GM12878 (cell line): ENCODE measurements around the gene CHP2. TPM values are rescaled to one million over a fixed set of nuclear protein-coding genes. Genes with fewer than 3 reads are reported as not detected.

ENCODE experiments used
- ATAC-seq: fragments of 200-7000 bp; cut with Tn5 transposase; 3 replicates; pipeline ENCODE4 v1.9.1; 2020; ENCODE audit warnings: mild to moderate bottlenecking, moderate library complexity
- BruUV-seq: library from RNA; stranded (reverse); fragments of 400-500 nt; replicated peaks from 2 replicates; lab custom pipeline; 2021; lab: Mats Ljungman, UMichigan
- CTCF ChIA-PET: fragments of 300-600 bp; sonication (Branson Sonifier 250); formaldehyde crosslinking; extraction: SDS; loops from one replicate; lab custom pipeline; 2021; ENCODE audit warnings: inconsistent platforms; lab: Yijun Ruan, JAX
- POLR2A ChIA-PET: fragments of 350-600 bp; formaldehyde crosslinking; extraction: SDS; loops from one replicate; lab custom pipeline; 2021; ENCODE audit warnings: inconsistent platforms; lab: Charles Lee
- RAD21 ChIA-PET: fragments of 300-600 bp; sonication (Branson Sonifier 250); formaldehyde crosslinking; loops from one replicate; lab custom pipeline; 2023; ENCODE audit warnings: antibody characterized with exemption; ENCODE audit not compliant: unreplicated experiment; lab: Charles Lee
- SMC1A ChIA-PET: fragments of 300-600 bp; sonication (Branson Sonifier 250); formaldehyde crosslinking; loops from one replicate; lab custom pipeline; 2023; ENCODE audit not compliant: unreplicated experiment, uncharacterized antibody; lab: Charles Lee
- DNase-seq: peaks from one replicate; pipeline ENCODE4 v3.0.0-alpha.2; 2011; ENCODE audit warnings: low read depth, low spot score
- FAIRE-seq: peaks from 3 replicates; lab custom pipeline; 2011; peaks lifted over from hg19 to GRCh38; lab: Jason Lieb, UNC
- H2AFZ ChIP-seq: 2 replicates; pipeline ENCODE4 v1.6.0; 2011; ENCODE audit warnings: low read depth, low read length, control low read depth; ENCODE audit not compliant: control insufficient read depth
- H3K27ac ChIP-seq: 2 replicates; pipeline ENCODE4 v1.5.1; 2011; ENCODE audit warnings: control low read depth; ENCODE audit not compliant: control insufficient read depth, insufficient read depth
- H3K27me3 ChIP-seq, 2 experiments: replicated peaks in 1 of 2; 2 replicates each; pipeline versions ENCODE4 v1.6.0 to v1.6.1; 2011; ENCODE audit warnings: low read length in 1 of 2; ENCODE audit not compliant: control insufficient read depth in 2 of 2, insufficient read depth in 2 of 2
- H3K36me3 ChIP-seq, 2 experiments: 2 replicates each; pipeline ENCODE4 v1.5.1; 2011; ENCODE audit warnings: low read length in 1 of 2; ENCODE audit not compliant: control insufficient read depth in 2 of 2, insufficient read depth in 2 of 2
- H3K4me1 ChIP-seq: 2 replicates; pipeline ENCODE4 v1.6.1; 2011; ENCODE audit warnings: mild to moderate bottlenecking, low read length, moderate library complexity, mixed read lengths; ENCODE audit not compliant: control insufficient read depth, insufficient read depth
- H3K4me2 ChIP-seq: 2 replicates; pipeline ENCODE4 v1.6.0; 2011; ENCODE audit warnings: control low read depth; ENCODE audit not compliant: control insufficient read depth, insufficient read depth
- H3K4me3 ChIP-seq: fragments of 200-600 bp; sonication (generic); 2 replicates; pipeline ENCODE4 v1.5.1; 2016
- H3K79me2 ChIP-seq: 2 replicates; pipeline ENCODE4 v1.6.0; 2011; ENCODE audit warnings: low read length; ENCODE audit not compliant: control insufficient read depth, insufficient read depth
- H3K9ac ChIP-seq: 2 replicates; pipeline ENCODE4 v1.8.0; 2011; ENCODE audit warnings: low read length, control low read depth, mixed read lengths; ENCODE audit not compliant: control insufficient read depth, insufficient read depth
- H3K9me3 ChIP-seq: replicated peaks from 3 replicates; pipeline ENCODE4 v1.5.1; 2011; ENCODE audit warnings: mild to moderate bottlenecking, low read length; ENCODE audit not compliant: control insufficient read depth, insufficient read depth
- H4K20me1 ChIP-seq: 2 replicates; pipeline ENCODE4 v1.6.0; 2011; ENCODE audit not compliant: control insufficient read depth, insufficient read depth
- CBFB ChIP-seq: IDR thresholded peaks from 2 replicates; pipeline ENCODE4 v1.6.1; 2016; ENCODE audit warnings: antibody characterized with exemption, low read depth
- CHD1 ChIP-seq: IDR thresholded peaks from 2 replicates; pipeline ENCODE4 v1.6.1; 2012; ENCODE audit warnings: low read depth, low read length, improper control_type of control experiment
- CREM ChIP-seq: IDR thresholded peaks from 2 replicates; pipeline ENCODE4 v1.6.1; 2014; ENCODE audit warnings: antibody characterized with exemption, low read depth
- IKZF2 ChIP-seq, 2 experiments: fragments of 450-650 bp; IDR thresholded peaks; 2 replicates each; pipeline ENCODE4 v1.6.1; 2017; ENCODE audit warnings: mild to moderate bottlenecking in 2 of 2, moderate library complexity in 2 of 2
- KDM1A ChIP-seq: fragments of 200-600 bp; sonication (generic); IDR thresholded peaks from 2 replicates; pipeline ENCODE4 v1.6.1; 2016; ENCODE audit warnings: borderline replicate concordance
- MYC ChIP-seq: IDR thresholded peaks from 2 replicates; pipeline ENCODE4 v1.6.1; 2011; ENCODE audit warnings: mild to moderate bottlenecking, low read length, moderate library complexity, inconsistent platforms; ENCODE audit not compliant: insufficient read depth, insufficient replicate concordance, insufficient read length, severe bottlenecking
- NFIC ChIP-seq: IDR thresholded peaks from 2 replicates; pipeline ENCODE4 v1.6.1; 2012; ENCODE audit warnings: low read depth, mild to moderate bottlenecking, inconsistent platforms, low read length, moderate library complexity
- NFYB ChIP-seq: IDR thresholded peaks from 2 replicates; pipeline ENCODE4 v1.6.1; 2011; ENCODE audit warnings: low read depth, mild to moderate bottlenecking, low read length, improper control_type of control experiment, moderate library complexity; ENCODE audit not compliant: insufficient read depth
- NR2F1 ChIP-seq: fragments of 450-650 bp; conservative IDR thresholded peaks from 2 replicates; pipeline ENCODE4 v1.6.1; 2017; ENCODE audit warnings: mild to moderate bottlenecking
- NRF1 ChIP-seq: conservative IDR thresholded peaks from 2 replicates; pipeline ENCODE4 v1.6.1; 2011; ENCODE audit warnings: mild to moderate bottlenecking, low read depth, low read length, improper control_type of control experiment
- POLR2AphosphoS2 ChIP-seq: IDR thresholded peaks from 2 replicates; pipeline ENCODE4 v1.6.1; 2011; ENCODE audit warnings: low read depth, mild to moderate bottlenecking, low read length, improper control_type of control experiment, moderate library complexity
- POLR2AphosphoS5 ChIP-seq: IDR thresholded peaks from 2 replicates; pipeline ENCODE4 v1.6.1; 2011; ENCODE audit warnings: mild to moderate bottlenecking, low read length, inconsistent platforms
- RAD51 ChIP-seq: fragments of 450-650 bp; IDR thresholded peaks from 2 replicates; pipeline ENCODE4 v1.6.1; 2016; ENCODE audit warnings: moderate library complexity, mild to moderate bottlenecking, inconsistent platforms
- RB1 ChIP-seq: fragments of 450-650 bp; formaldehyde crosslinking; IDR thresholded peaks from 2 replicates; pipeline ENCODE4 v1.6.1; 2017; ENCODE audit warnings: mild to moderate bottlenecking, borderline replicate concordance
- RCOR1 ChIP-seq: conservative IDR thresholded peaks from 2 replicates; pipeline ENCODE4 v1.6.1; 2012; ENCODE audit warnings: low read depth, low read length, improper control_type of control experiment
- SPI1 ChIP-seq: IDR thresholded peaks from 2 replicates; pipeline ENCODE4 v1.6.1; 2011; ENCODE audit warnings: low read depth, mild to moderate bottlenecking, low read length, moderate library complexity, borderline replicate concordance; ENCODE audit not compliant: insufficient read depth
- TCF3 ChIP-seq: IDR thresholded peaks from 2 replicates; pipeline ENCODE4 v1.6.1; 2012; ENCODE audit warnings: low read depth, mild to moderate bottlenecking, low read length, borderline replicate concordance; ENCODE audit not compliant: insufficient read depth
- ZNF622 ChIP-seq: fragments of 450-650 bp; IDR thresholded peaks from 2 replicates; pipeline ENCODE4 v1.6.1; 2017; ENCODE audit warnings: mild to moderate bottlenecking, inconsistent platforms
- WGBS: methylation state at CpG from one replicate; pipeline ENCODE4 v1.1.6; 2016; ENCODE audit warnings: low lambda C conversion rate; ENCODE audit not compliant: insufficient replicate concordance, insufficient coverage; ENCODE audit errors: missing lambda C conversion rate; 5-methylcytosine and 5-hydroxymethylcytosine counted together
- in situ Hi-C: fragments of 300-500 bp; cut with MboI; formaldehyde crosslinking; loops from 9 replicates; pipeline ENCODE4 v1.14.3; 2018; ENCODE audit warnings: mixed read lengths
- intact Hi-C: fragments of 100-400 bp; cut with micrococcal nuclease; formaldehyde crosslinking; loops from one replicate; pipeline ENCODE4 v1.14.2; 2022; ENCODE audit not compliant: unreplicated experiment
- polyA plus RNA-seq, 11 experiments: library from polyadenylated mRNA; depleted of rRNA in 4 of 11; unstranded in 6 of 11; stranded (reverse) in 5 of 11; fragments of >200 nt; fragmentation: Nextera tagmentation in 4 of 11; fragmentation: Illumina TruSeq in 1 of 11; extraction: Ambion mirVana in 4 of 11; extraction: Trizol in 1 of 11; gene quantifications; 1 replicate in 1 of 11; 2 replicates in 10 of 11; pipeline versions ENCODE4 v1.2.1 to v1.2.3, GENCODE V29; 2011 to 2016; ENCODE audit warnings: inconsistent platforms in 2 of 11, missing spikeins in 2 of 11, low read depth in 1 of 11
- total RNA-seq, 4 experiments: library from RNA; depleted of rRNA in 3 of 4; stranded (reverse); fragments of >200 nt in 3 of 4; fragmentation: Illumina TruSeq in 1 of 4; extraction: Trizol in 1 of 4; gene quantifications; 2 replicates each; pipeline versions ENCODE4 v1.2.1 to v1.2.3, GENCODE V29; 2013 to 2021
- TF ChIP-seq, protein P1 (sequence below): fragments of 450-650 bp; IDR thresholded peaks from 2 replicates; pipeline ENCODE4 v1.6.1; 2014; ENCODE audit warnings: mild to moderate bottlenecking
- TF ChIP-seq, protein P2 (sequence below): fragments of 450-650 bp; IDR thresholded peaks from 2 replicates; pipeline ENCODE4 v1.6.1; 2018; ENCODE audit warnings: mild to moderate bottlenecking, low read depth, moderate library complexity; ENCODE audit not compliant: partially characterized antibody

CHP2 gene
- total and polyA plus RNA-seq, 10 of the 15 experiments (the other 5 are each of a cell fraction or from before 2014, with no cell fraction given): not detected

DNA sequence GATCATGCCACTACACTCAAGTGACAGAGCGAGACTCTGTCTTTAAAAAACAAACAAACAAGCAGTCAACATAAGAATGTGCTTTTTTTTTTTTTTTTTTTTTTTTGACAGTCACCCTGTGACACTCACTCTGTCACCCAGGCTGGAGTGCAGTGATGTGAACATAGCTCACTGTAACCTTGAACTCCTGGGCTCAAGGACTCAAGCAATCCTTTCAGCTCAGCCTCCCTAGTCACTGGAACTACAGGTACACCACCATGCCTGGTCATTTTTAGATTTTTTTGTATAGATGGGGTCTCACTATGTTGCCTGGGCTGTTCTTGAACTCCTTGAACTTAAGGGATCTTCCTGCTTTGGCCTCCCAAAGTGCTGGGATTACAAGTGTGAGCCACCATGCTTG is 15.3 kb upstream of the CHP2 start:
- H3K4me3 ChIP-seq: no peak overlapping the region
- ChIA-PET RAD21 (no interaction called here), SMC1A (no interaction called here), CTCF (no interaction called here), POLR2A (no interaction called here)
- no peak overlapping the region for H3K4me2 ChIP-seq
- no peak overlapping the region for H3K9ac ChIP-seq
- intact Hi-C loops (loop anchor here (5.0 kb wide), 1 partner anchor 513 kb away; no protein-coding TSS in a partner anchor), in situ Hi-C loops (loop anchor here (5.0 to 10.0 kb wide), 2 partner anchors 52 to 515 kb away; partner anchors contain the start of gene CACNG3)
- no peaks in the 10 kb centered on the region for H3K9me3 ChIP-seq
- BruUV-seq: no TSS peak
- H2AFZ ChIP-seq: no peak overlapping the region
- 0% methylated on average over 1 of the region's 1 CpG for WGBS
- H3K27ac ChIP-seq: no peak overlapping the region
- no peak for FAIRE-seq
- H3K36me3 ChIP-seq: no peaks in the 10 kb centered on the region
- ATAC-seq: no peak
- DNase-seq: no peak
- TF ChIP-seq RAD51 (no peak), POLR2AphosphoS2 (no peak), IKZF2 (IDR thresholded peaks at IDR 0.05) (no peak), CHD1 (no peak), POLR2AphosphoS5 (no peak), KDM1A (no peak), TCF3 (no peak), RCOR1 (no peak), NFIC (no peak), NR2F1 (no peak), RB1 (no peak), CBFB (no peak), ZNF622 (no peak), MYC (no peak), NFYB (no peak), SPI1 (no peak), NRF1 (no peak), CREM (no peak)
- TF ChIP-seq, protein P1, sequence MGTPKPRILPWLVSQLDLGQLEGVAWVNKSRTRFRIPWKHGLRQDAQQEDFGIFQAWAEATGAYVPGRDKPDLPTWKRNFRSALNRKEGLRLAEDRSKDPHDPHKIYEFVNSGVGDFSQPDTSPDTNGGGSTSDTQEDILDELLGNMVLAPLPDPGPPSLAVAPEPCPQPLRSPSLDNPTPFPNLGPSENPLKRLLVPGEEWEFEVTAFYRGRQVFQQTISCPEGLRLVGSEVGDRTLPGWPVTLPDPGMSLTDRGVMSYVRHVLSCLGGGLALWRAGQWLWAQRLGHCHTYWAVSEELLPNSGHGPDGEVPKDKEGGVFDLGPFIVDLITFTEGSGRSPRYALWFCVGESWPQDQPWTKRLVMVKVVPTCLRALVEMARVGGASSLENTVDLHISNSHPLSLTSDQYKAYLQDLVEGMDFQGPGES: no peak
- TF ChIP-seq, protein P2, sequence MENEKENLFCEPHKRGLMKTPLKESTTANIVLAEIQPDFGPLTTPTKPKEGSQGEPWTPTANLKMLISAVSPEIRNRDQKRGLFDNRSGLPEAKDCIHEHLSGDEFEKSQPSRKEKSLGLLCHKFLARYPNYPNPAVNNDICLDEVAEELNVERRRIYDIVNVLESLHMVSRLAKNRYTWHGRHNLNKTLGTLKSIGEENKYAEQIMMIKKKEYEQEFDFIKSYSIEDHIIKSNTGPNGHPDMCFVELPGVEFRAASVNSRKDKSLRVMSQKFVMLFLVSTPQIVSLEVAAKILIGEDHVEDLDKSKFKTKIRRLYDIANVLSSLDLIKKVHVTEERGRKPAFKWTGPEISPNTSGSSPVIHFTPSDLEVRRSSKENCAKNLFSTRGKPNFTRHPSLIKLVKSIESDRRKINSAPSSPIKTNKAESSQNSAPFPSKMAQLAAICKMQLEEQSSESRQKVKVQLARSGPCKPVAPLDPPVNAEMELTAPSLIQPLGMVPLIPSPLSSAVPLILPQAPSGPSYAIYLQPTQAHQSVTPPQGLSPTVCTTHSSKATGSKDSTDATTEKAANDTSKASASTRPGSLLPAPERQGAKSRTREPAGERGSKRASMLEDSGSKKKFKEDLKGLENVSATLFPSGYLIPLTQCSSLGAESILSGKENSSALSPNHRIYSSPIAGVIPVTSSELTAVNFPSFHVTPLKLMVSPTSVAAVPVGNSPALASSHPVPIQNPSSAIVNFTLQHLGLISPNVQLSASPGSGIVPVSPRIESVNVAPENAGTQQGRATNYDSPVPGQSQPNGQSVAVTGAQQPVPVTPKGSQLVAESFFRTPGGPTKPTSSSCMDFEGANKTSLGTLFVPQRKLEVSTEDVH: no peak
- H3K4me1 ChIP-seq: peaks cover 4% of the 10 kb centered on the region
- H3K27me3 ChIP-seq: no peaks in the 10 kb centered on the region; a peak in 2 of 4 replicates
- H4K20me1 ChIP-seq: no peaks in the 10 kb centered on the region
- H3K79me2 ChIP-seq: no peaks in the 10 kb centered on the region
